Karpas-422 (cell line): ENCODE data around the gene COL13A1. TPM values are rescaled to one million over a fixed set of nuclear protein-coding genes. Genes with fewer than 3 reads are reported as not detected.

Source experiments
- DNase-seq: peaks from one replicate; pipeline ENCODE4 v3.0.0-alpha.2; 2015
- H2AFZ ChIP-seq: fragments of 200-600 bp; sonication (generic); 2 replicates; pipeline ENCODE4 v1.6.1; 2014; ENCODE audit warnings: antibody characterized with exemption, low read length, mixed read lengths
- H3K27ac ChIP-seq: fragments of 200-600 bp; sonication (generic); 2 replicates; pipeline ENCODE4 v1.5.1; 2014; ENCODE audit warnings: mild to moderate bottlenecking, low read length, moderate library complexity
- H3K27me3 ChIP-seq: fragments of 200-600 bp; sonication (generic); 2 replicates; pipeline ENCODE4 v1.6.1; 2014; ENCODE audit warnings: low read length, mixed read lengths
- H3K36me3 ChIP-seq: fragments of 200-600 bp; sonication (generic); 2 replicates; pipeline ENCODE4 v1.6.1; 2014; ENCODE audit warnings: low read length, mixed read lengths; ENCODE audit not compliant: insufficient read depth
- H3K4me1 ChIP-seq: fragments of 200-600 bp; sonication (generic); 2 replicates; pipeline ENCODE4 v1.6.1; 2014; ENCODE audit warnings: mild to moderate bottlenecking, low read length, mixed read lengths
- H3K4me2 ChIP-seq: fragments of 200-600 bp; sonication (generic); 2 replicates; pipeline ENCODE4 v1.6.1; 2014; ENCODE audit warnings: low read length, low read depth, mild to moderate bottlenecking; ENCODE audit not compliant: poor library complexity, severe bottlenecking
- H3K4me3 ChIP-seq: fragments of 200-600 bp; sonication (generic); 2 replicates; pipeline ENCODE4 v1.5.1; 2014; ENCODE audit warnings: mild to moderate bottlenecking, antibody characterized with exemption, low read length, mixed read lengths
- H3K79me2 ChIP-seq: fragments of 200-600 bp; sonication (generic); 2 replicates; pipeline ENCODE4 v1.6.1; 2014; ENCODE audit warnings: mild to moderate bottlenecking, low read length, mixed read lengths
- H3K9ac ChIP-seq: fragments of 200-600 bp; sonication (generic); 2 replicates; pipeline ENCODE4 v1.6.0; 2014; ENCODE audit warnings: low read length
- H3K9me2 ChIP-seq: fragments of 200-600 bp; sonication (generic), shearing (Covaris generic); replicated peaks from 2 replicates; pipeline ENCODE4 v1.6.0; 2014; ENCODE audit warnings: mild to moderate bottlenecking, low read length, moderate library complexity; ENCODE audit not compliant: insufficient read depth
- H3K9me3 ChIP-seq: fragments of 300-700, 200-600 bp; sonication (generic); 2 replicates; pipeline ENCODE4 v1.6.1; 2014; ENCODE audit warnings: low read length, mixed read lengths
- H4K20me1 ChIP-seq: fragments of 200-600 bp; sonication (generic); 2 replicates; pipeline ENCODE4 v1.6.1; 2014; ENCODE audit warnings: mild to moderate bottlenecking, antibody characterized with exemption, low read length, low read depth; ENCODE audit not compliant: insufficient read depth
- total RNA-seq: library from RNA; depleted of rRNA; stranded (reverse); fragments of >200 nt; shearing (Covaris generic); gene quantifications from 2 replicates; pipeline ENCODE4 v1.2.3, GENCODE V29; 2014; ENCODE audit warnings: low replicate concordance

The COL13A1 gene
- total RNA-seq, 1 experiment from 2014 or later = not detected

DNA sequence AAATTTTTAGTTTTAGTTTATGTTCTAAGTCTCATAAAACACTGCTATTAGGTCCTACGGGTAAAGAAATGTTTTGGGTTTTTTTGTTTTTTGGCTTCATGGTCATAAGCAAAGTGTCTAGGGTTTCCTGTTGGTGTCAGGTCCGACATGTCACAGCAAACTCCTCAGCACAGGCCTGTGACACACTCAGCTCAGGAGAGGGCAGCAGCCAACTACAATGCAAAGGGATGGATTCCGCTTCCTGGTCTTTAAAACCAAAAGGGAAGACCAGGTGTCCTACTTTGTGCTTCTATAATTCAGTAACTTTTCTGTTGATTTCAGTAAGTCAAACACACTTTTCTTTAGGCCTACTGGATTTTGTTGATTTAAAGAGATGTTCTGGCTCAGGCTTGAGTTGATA, 167.1 kb downstream of the COL13A1 start:
- H3K4me3 ChIP-seq = no peak overlapping the region
- no peak overlapping the region for H2AFZ ChIP-seq
- H3K4me1 ChIP-seq = no peaks in the 10 kb centered on the region
- H3K9ac ChIP-seq = no peak overlapping the region
- no peak overlapping the region for H3K27ac ChIP-seq
- no peaks in the 10 kb centered on the region; the same call in 1 of the 2 replicates for H4K20me1 ChIP-seq
- no peaks in the 10 kb centered on the region for H3K9me2 ChIP-seq
- no peaks in the 10 kb centered on the region for H3K27me3 ChIP-seq
- no peak overlapping the region for H3K4me2 ChIP-seq
- no peaks in the 10 kb centered on the region for H3K36me3 ChIP-seq
- DNase-seq = no peak
- no peaks in the 10 kb centered on the region for H3K9me3 ChIP-seq
- H3K79me2 ChIP-seq = no peaks in the 10 kb centered on the region

DNA sequence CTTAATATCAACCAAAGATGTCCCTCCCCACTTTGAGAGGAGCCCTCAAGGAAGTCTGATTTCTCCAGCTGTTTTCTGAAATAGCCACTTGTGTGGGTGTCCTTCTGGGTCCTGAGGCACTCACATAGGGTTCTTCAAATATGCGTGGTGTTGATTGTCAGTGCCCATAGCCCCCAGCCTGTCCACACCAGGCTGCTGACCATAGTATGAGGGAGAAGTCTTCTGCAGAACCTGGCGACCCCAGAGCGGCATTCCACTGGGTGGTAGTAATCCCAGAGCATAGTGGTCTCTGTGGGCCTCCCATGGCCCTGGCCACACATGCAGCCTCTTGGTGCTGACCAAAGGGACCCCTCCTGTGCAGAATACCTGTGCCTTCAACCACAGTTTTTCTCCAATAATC, 168.3 kb downstream of the COL13A1 start:
- Histone ChIP-seq H3K27ac (no peak overlapping the region), H3K4me2 (no peak overlapping the region), H3K27me3 (no peaks in the 10 kb centered on the region), H3K79me2 (no peaks in the 10 kb centered on the region), H3K4me3 (no peak overlapping the region), H3K9ac (no peak overlapping the region), H3K9me3 (no peaks in the 10 kb centered on the region), H3K36me3 (no peaks in the 10 kb centered on the region), H3K9me2 (no peaks in the 10 kb centered on the region), H4K20me1 (no peaks in the 10 kb centered on the region; the same call in 1 of the 2 replicates), H3K4me1 (no peaks in the 10 kb centered on the region), H2AFZ (no peak overlapping the region)
- no peak for DNase-seq

DNA sequence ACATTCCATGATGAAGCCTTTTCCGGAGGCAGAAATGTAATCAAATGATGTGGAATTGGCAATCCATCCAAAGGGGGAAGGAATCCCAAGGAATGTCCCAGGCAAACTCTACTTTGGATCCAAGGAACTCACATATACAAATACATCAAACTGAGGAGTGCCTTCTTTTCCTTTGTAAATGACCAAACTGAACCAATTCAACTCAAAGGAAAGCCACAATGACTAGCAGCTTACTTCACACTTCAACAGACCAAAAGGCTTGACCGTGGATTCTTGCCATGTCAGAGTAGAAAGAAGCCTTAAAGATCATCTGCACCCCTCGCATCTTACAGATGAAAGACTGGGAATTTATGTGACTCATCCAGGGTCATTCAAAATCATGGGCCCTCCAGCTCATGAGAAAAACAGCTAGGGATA, 171.3 kb downstream of the COL13A1 start:
- H3K9me3 ChIP-seq = no peaks in the 10 kb centered on the region
- no peaks in the 10 kb centered on the region for H3K36me3 ChIP-seq
- no peak overlapping the region for H2AFZ ChIP-seq
- H3K27ac ChIP-seq = no peak overlapping the region
- H3K79me2 ChIP-seq = no peaks in the 10 kb centered on the region
- H3K4me2 ChIP-seq = no peak overlapping the region
- no peaks in the 10 kb centered on the region for H3K9me2 ChIP-seq
- DNase-seq = no peak
- H4K20me1 ChIP-seq = no peaks in the 10 kb centered on the region; the same call in 1 of the 2 replicates
- H3K4me1 ChIP-seq = no peaks in the 10 kb centered on the region
- no peak overlapping the region for H3K4me3 ChIP-seq
- H3K9ac ChIP-seq = no peak overlapping the region
- no peaks in the 10 kb centered on the region for H3K27me3 ChIP-seq

DNA sequence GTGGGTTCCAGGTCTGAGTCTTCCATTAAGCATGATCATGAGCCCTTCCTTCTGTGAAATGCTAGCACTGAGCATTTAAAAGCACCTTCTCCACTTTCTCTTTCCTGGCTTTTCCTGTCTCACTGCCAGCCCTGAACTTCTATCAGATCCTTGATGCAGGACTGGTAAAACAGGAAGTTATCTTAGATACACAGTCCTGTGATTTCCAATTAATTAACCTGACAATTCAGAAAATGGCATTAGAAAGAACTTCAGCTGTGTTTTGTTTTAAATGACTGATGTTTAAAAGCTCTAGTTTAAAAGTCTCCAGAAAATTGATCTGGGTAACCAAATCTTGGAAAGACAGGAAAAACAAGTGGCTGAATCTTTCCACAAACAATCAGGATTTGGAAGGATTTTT, 172.0 kb downstream of the COL13A1 start:
- DNase-seq = no peak
- no peaks in the 10 kb centered on the region for H3K79me2 ChIP-seq

DNA sequence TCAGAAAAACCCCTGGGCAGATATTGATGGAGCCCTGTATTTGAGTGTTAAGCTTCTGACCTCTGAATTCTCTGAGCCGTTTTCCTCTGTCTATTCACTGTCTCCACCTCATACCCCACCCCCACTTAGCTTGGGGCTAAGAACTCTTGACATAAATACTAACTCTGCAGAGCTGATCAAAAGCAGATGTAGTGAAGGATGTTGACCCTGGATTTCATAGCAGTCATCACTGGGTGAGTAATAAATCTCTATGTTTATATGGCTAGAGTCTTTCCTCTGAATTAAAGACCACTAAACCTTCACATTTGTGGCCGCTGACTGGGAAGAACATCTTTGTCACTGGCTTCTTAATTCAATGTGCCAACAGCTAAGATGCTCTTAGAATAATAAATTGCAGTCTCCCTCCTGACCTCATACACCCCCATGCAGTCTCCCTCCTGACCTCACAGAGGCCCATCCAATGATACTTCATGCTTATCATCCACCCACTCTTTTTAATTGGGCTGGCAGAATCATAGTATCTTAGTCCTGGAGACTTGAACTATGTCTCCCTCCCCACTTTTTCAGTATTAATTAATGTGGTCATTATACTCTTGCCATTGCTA, 172.9 kb downstream of the COL13A1 start:
- H3K9me2 ChIP-seq = no peaks in the 10 kb centered on the region
- no peaks in the 10 kb centered on the region; the same call in 1 of the 2 replicates for H3K27me3 ChIP-seq
- H3K36me3 ChIP-seq = no peaks in the 10 kb centered on the region
- no peak overlapping the region for H3K4me3 ChIP-seq
- no peak overlapping the region for H3K4me2 ChIP-seq
- H3K27ac ChIP-seq = no peak overlapping the region
- no peaks in the 10 kb centered on the region for H3K4me1 ChIP-seq
- H2AFZ ChIP-seq = no peak overlapping the region
- H3K9ac ChIP-seq = no peak overlapping the region
- no peak for DNase-seq
- H4K20me1 ChIP-seq = no peaks in the 10 kb centered on the region; the same call in 1 of the 2 replicates
- H3K9me3 ChIP-seq = peaks cover 4% of the 10 kb centered on the region
- H3K79me2 ChIP-seq = no peaks in the 10 kb centered on the region

More for the DNA sequence above, 172.0 kb downstream of the COL13A1 start:
- H3K9me2 ChIP-seq = no peaks in the 10 kb centered on the region
- H3K27me3 ChIP-seq = no peaks in the 10 kb centered on the region
- H4K20me1 ChIP-seq = no peaks in the 10 kb centered on the region; the same call in 1 of the 2 replicates
- no peak overlapping the region for H3K4me3 ChIP-seq
- no peak overlapping the region for H2AFZ ChIP-seq
- no peaks in the 10 kb centered on the region for H3K36me3 ChIP-seq
- H3K9me3 ChIP-seq = peaks cover 3% of the 10 kb centered on the region; the same call in 1 of the 2 replicates
- H3K4me1 ChIP-seq = no peaks in the 10 kb centered on the region
- H3K27ac ChIP-seq = no peak overlapping the region
- no peak overlapping the region for H3K9ac ChIP-seq
- no peak overlapping the region for H3K4me2 ChIP-seq

DNA sequence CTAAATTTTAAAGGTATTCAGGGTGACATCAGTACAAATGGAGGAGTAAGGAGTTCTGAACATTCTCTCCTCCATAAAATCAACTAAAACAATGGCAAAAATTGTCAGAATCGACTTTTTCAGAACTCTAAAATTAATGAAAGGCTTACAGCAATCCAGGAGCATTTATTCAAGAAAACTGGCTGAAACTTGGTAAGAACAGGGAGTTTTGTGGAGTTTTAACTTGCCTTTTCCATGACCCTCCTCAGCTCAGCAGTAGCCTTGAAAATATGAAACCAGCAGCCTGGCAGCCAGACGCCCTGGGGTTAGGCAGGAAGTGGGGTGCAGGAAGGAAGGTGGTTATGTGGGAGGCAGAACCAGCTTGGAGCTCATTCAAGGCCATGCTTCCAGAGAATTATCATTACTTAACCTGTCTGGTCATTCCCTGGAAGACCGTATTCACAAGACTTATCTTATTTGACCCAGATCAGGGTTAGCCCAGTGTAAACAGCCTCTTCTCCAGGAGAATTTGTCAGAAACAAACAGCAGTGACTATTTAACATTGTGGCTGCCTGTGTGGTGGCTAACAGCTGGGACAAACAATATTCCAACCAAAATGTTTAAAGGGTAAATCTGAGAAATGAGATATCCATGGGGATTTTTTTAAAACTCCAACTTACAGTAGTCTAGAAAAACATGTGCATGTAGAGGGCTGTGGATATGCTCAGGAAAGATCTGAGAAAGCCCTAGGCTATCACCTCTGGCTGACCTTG, 175.3 kb downstream of the COL13A1 start:
- H3K9me3 ChIP-seq = peaks cover 19% of the 10 kb centered on the region
- no peak overlapping the region for H2AFZ ChIP-seq
- H3K4me2 ChIP-seq = no peak overlapping the region

DNA sequence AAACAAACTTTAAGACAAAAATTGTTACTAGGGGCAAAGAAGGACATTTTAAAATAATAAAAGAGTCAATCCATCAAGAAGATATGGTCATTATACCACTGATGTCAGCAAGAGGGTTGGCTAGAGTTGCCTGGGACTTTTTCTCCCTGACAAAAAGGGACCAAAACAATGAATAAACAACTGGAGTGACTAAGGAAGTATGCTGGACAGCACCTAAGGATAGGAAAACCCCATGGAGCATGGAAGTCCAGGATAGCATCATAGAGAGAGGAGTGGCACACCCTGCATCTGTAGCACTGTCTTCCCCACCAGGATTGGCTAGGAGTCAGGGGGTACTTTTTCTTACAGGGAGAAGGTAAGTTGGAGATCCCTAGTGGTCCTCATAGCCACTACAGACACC, 177.5 kb downstream of the COL13A1 start:
- DNase-seq = no peak
- Histone ChIP-seq H3K27me3 (no peaks in the 10 kb centered on the region; the same call in 1 of the 2 replicates), H3K9ac (no peak overlapping the region), H3K27ac (no peak overlapping the region), H2AFZ (no peak overlapping the region), H3K9me2 (no peaks in the 10 kb centered on the region), H3K36me3 (no peaks in the 10 kb centered on the region), H3K4me2 (no peak overlapping the region), H3K79me2 (no peaks in the 10 kb centered on the region), H3K4me3 (no peak overlapping the region), H3K9me3 (peaks cover 19% of the 10 kb centered on the region), H3K4me1 (no peaks in the 10 kb centered on the region), H4K20me1 (no peaks in the 10 kb centered on the region)

More for the DNA sequence above, 175.3 kb downstream of the COL13A1 start:
- Histone ChIP-seq H3K36me3 (no peaks in the 10 kb centered on the region), H3K79me2 (no peaks in the 10 kb centered on the region), H4K20me1 (no peaks in the 10 kb centered on the region), H3K27me3 (no peaks in the 10 kb centered on the region; the same call in 1 of the 2 replicates), H3K4me3 (no peak overlapping the region), H3K9me2 (no peaks in the 10 kb centered on the region), H3K27ac (no peak overlapping the region), H3K9ac (no peak overlapping the region), H3K4me1 (no peaks in the 10 kb centered on the region)
- no peak for DNase-seq

DNA sequence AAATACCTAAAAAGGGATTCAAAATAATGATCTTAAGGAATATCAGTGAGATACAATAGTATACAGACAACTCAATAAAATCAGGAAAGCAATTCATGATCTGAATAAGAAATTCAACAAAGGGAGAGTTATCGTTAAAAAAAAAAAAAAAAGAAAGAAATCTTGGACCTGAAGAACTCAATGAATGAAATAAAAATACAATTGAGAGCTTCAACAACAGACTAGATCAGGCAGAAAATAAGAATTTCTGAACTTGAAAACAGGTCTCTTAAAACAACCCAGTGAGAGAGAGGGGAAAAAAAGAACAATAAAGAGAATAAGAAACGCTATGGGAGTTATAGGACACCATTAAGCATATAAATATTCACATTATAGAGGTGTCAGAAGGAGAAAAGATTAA, 179.0 kb downstream of the COL13A1 start:
- no peaks in the 10 kb centered on the region for H3K9me2 ChIP-seq
- no peak overlapping the region for H2AFZ ChIP-seq
- H3K4me3 ChIP-seq = no peak overlapping the region
- H3K79me2 ChIP-seq = no peaks in the 10 kb centered on the region
- H3K9ac ChIP-seq = no peak overlapping the region
- no peaks in the 10 kb centered on the region for H4K20me1 ChIP-seq
- H3K27ac ChIP-seq = no peak overlapping the region
- H3K36me3 ChIP-seq = no peaks in the 10 kb centered on the region
- no peak overlapping the region for H3K4me2 ChIP-seq
- H3K4me1 ChIP-seq = no peaks in the 10 kb centered on the region
- H3K9me3 ChIP-seq = peaks cover 19% of the 10 kb centered on the region
- DNase-seq = no peak
- no peaks in the 10 kb centered on the region; the same call in 1 of the 2 replicates for H3K27me3 ChIP-seq
